ENCODE data around the gene MCF2L.

MCF2L gene, protein sequence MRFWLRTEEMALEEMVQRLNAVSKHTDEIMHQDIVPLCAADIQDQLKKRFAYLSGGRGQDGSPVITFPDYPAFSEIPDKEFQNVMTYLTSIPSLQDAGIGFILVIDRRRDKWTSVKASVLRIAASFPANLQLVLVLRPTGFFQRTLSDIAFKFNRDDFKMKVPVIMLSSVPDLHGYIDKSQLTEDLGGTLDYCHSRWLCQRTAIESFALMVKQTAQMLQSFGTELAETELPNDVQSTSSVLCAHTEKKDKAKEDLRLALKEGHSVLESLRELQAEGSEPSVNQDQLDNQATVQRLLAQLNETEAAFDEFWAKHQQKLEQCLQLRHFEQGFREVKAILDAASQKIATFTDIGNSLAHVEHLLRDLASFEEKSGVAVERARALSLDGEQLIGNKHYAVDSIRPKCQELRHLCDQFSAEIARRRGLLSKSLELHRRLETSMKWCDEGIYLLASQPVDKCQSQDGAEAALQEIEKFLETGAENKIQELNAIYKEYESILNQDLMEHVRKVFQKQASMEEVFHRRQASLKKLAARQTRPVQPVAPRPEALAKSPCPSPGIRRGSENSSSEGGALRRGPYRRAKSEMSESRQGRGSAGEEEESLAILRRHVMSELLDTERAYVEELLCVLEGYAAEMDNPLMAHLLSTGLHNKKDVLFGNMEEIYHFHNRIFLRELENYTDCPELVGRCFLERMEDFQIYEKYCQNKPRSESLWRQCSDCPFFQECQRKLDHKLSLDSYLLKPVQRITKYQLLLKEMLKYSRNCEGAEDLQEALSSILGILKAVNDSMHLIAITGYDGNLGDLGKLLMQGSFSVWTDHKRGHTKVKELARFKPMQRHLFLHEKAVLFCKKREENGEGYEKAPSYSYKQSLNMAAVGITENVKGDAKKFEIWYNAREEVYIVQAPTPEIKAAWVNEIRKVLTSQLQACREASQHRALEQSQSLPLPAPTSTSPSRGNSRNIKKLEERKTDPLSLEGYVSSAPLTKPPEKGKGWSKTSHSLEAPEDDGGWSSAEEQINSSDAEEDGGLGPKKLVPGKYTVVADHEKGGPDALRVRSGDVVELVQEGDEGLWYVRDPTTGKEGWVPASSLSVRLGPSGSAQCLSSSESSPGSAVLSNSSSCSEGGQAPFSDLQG

DNA sequence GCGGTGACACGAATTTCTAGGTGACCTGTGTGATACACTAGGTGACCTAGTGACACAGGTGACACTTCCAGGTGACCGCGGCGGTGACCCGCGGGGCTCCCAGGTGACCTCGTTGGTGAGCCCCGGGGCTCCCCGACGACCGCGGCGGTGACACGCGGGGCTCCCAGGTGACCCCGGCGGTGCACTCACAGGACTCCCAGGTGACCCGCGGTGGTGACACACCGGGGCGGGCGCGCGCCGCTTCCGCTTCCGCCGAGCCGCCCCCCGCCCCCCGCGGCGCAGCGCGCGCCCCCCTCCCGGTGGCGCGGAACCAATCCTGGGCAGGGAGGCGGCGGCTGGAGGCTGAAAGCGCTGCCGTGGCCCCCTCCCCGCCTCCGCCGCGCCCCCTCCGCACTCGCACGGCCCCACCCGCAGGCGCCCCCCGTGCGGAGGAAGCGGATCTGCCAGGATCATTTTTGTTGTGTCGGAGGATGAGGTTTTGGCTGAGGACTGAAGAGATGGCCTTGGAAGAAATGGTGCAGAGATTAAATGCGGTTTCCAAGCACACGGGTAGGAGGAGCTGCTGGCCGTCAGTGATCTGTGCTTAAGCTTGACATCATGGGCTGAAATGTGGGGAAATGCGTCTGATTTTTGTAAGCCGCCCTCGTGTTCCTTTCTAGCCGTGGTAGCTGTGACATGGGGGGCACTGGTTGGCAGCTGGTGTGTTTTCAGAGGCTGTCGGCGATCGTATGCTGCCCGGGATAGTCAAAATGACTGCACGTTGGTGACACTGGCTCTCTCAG, at the start of gene MCF2L:
Gene MCF2L (plus strand): TSS at position 305 of the 782 bp plus-strand sequence. CDS start 166 bp downstream, at position 471.
- TF ChIP-seq, protein P1, sequence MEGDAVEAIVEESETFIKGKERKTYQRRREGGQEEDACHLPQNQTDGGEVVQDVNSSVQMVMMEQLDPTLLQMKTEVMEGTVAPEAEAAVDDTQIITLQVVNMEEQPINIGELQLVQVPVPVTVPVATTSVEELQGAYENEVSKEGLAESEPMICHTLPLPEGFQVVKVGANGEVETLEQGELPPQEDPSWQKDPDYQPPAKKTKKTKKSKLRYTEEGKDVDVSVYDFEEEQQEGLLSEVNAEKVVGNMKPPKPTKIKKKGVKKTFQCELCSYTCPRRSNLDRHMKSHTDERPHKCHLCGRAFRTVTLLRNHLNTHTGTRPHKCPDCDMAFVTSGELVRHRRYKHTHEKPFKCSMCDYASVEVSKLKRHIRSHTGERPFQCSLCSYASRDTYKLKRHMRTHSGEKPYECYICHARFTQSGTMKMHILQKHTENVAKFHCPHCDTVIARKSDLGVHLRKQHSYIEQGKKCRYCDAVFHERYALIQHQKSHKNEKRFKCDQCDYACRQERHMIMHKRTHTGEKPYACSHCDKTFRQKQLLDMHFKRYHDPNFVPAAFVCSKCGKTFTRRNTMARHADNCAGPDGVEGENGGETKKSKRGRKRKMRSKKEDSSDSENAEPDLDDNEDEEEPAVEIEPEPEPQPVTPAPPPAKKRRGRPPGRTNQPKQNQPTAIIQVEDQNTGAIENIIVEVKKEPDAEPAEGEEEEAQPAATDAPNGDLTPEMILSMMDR (IDR thresholded peaks at IDR 0.05), result 0 out of 2 replicates have a peak, but pooled peaks have one; percentile 14

DNA sequence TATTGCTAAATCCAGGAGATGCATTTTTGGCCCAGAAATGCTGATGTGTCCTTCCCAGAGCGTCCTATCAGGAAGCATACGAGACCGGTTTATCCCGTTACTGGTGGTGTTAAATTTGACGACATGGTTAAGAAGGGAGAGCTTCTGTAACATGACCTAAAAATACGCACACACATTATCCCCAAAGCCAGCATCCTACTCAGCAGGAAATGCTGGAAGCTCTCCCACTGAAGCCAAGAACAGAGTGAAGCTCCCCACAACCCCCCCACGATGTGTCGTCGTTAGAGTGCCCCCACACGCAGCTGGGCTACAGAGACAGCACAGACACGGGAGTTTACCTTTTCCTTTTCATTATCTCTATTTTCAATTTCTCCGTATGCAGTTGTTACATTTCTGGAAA, 45.1 kb upstream of the MCF2L start:
- TF ChIP-seq, protein P1 (IDR thresholded peaks at IDR 0.05), result no peak

DNA sequence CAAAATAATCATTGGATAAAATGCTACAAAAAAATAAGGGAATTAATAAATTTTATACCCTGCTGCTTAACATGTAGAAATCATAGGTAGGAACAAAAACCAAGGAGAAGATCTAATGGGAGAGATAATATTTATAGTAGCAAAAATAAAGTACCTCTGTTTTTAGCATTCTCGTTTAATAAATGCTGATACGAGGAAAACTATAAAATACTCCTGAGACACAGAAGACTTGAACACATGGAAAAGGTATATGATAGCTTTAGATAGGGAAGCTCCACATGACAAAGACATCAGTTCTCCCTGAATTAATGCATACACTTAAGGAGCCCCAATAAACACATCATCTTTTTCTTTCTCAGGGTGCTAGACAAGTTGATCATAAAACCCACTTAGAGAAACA, 44.6 kb upstream of the MCF2L start:
- TF ChIP-seq, protein P1 (IDR thresholded peaks at IDR 0.05), result no peak

DNA sequence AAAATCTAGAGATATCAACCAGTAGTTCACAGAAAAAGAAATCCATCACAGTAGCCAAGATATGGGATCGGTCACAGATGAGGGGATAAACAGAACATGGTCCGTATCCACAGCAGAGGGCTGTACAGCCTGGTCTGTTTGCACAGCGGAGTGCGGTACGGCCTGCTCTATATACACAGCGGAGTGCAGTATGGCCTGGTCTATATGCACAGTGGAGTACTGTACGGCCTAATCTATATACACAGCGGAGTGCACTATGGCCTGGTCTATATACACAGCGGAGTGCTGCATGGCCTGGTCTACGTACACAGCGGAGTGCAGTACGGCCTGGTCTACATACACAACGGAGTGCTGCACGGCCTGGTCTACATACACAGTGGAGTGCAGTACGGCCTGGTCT, 43.0 kb upstream of the MCF2L start:
- TF ChIP-seq, protein P1 (IDR thresholded peaks at IDR 0.05), result no peak

DNA sequence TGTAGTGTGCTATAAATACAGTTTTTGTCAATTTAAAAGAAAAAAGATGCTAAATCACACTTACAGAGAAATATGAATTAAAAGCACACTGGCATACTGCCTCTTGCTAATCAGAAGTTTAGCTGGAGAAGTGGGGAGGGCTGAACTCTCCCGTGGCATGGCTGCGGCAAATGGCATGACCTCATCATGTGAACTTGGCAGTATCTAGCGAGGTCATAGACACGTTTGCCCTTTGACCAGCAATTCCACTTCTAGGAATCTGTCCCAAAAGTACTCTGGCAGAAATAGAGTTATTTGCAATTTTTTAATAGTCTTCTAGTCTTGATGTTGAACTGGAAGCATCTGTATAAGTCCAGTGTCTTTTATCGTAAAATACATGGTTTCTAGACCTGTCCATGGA, 42.0 kb upstream of the MCF2L start:
- TF ChIP-seq, protein P1 (IDR thresholded peaks at IDR 0.05), result no peak

DNA sequence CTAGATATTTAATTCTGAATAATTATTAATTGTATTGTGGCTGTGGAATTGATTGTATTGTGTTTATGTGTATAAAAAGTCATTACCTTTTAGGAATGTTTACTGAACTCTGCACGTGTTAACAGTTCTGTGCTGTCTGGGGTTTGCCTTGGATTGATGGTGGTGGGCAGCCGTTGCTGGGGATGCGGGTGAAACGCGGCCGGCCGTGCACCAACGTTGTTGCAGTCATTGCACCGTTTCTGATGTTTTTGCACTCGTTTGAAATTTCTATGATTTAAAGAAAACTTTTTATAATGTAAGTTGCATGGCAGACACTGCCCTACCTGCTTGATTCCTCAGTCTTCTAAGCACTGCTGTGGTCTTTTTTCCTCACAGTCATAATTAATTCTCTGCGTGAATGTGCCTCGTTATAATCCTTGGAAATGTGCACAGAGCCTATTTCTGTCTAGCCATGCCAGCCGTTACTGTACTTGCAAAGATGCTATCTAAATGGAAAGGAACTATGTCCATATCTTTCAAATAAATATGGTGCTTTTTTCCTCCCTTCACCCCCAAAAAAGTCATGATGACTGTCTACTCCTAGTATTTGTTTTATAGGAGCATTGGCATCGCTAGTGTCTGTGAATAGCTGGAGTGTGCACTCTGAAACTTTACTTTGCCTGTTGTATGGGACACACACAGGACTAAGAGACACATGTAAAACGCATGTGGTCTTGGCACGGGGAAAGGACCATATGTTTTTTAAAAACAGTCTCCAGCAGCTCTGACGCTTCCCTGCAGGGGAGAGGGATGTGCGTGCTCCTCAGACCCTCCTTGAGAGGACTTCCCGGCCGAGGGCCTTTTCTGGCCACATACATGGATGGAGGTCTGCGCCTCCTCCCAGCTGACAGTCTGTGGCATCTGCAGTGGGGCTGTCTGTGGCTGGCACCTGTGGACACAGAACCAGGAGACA, 40.7 kb upstream of the MCF2L start:
- TF ChIP-seq, protein P1 (IDR thresholded peaks at IDR 0.05), result no peak

Data from LNCAP (cell line).